Fibroblast of skin of abdomen (primary cell): Measurements from ENCODE around the gene ABCC5. TPM values are rescaled to one million over a fixed set of nuclear protein-coding genes. Genes with fewer than 3 reads are reported as not detected.
"Not testable (repeated sequence)": the region's sequence is repeated elsewhere in the genome, so short reads cannot be mapped to it uniquely, and the experiment has no call there.

Source experiments
- DNase-seq: peaks from one replicate; pipeline ENCODE4 v3.0.0-alpha.2; 2013
- polyA plus RNA-seq, 2 experiments: library from polyadenylated mRNA; unstranded; fragments of 120-200 nt; gene quantifications; one replicate each; pipeline ENCODE4 v1.2.1, GENCODE V29; 2013; ENCODE audit not compliant: insufficient read length in 2 of 2

ABCC5 gene
- 17.2 TPM for polyA plus RNA-seq (2013, experiment 1 of 2; ENCODE audit: insufficient read length)
- 16.0 TPM for polyA plus RNA-seq (2013, experiment 2 of 2; ENCODE audit: insufficient read length)

- DNase-seq, result peak; percentile 95
Measured at GRCh38 chr3:184017672-184018423, at the start of gene ABCC5. Gene ABCC5, minus strand, starts transcription at chr3:184017884. Its CDS starts 3,492 bp downstream, at chr3:184014392.

GRCh38 chr3:184066211-184066610, 48.5 kb upstream of the ABCC5 start:
- no peak for DNase-seq

- DNase-seq, result no peak
Measured at GRCh38 chr3:184062637-184063036, 45.0 kb upstream of the ABCC5 start.

- DNase-seq, result no peak
Measured at GRCh38 chr3:184059424-184059823, 41.7 kb upstream of the ABCC5 start.

- peak; percentile 46 for DNase-seq
Measured at GRCh38 chr3:184058029-184058428, 40.3 kb upstream of the ABCC5 start.

- DNase-seq, result no peak
Measured at GRCh38 chr3:184052767-184053166, 35.1 kb upstream of the ABCC5 start, which contains the start of gene HTR3C. Gene HTR3C, plus strand, starts transcription at chr3:184053047. Its CDS starts 34 bp downstream, at chr3:184053081.

GRCh38 chr3:184050217-184050847, 32.6 kb upstream of the ABCC5 start:
- DNase-seq, result no peak

GRCh38 chr3:184045995-184046394, 28.3 kb upstream of the ABCC5 start:
- no peak for DNase-seq

- DNase-seq, result no peak
Measured at GRCh38 chr3:184042617-184043016, 24.9 kb upstream of the ABCC5 start.

- DNase-seq, result no peak
Measured at GRCh38 chr3:184040010-184040409, 22.3 kb upstream of the ABCC5 start.

- no peak for DNase-seq
Measured at GRCh38 chr3:184039414-184039813, 21.7 kb upstream of the ABCC5 start.

GRCh38 chr3:184038307-184038706, 20.6 kb upstream of the ABCC5 start:
- not testable (repeated sequence) for DNase-seq

- DNase-seq, result no peak
Measured at GRCh38 chr3:184037816-184038215, 20.1 kb upstream of the ABCC5 start.

GRCh38 chr3:184031187-184031792, 13.6 kb upstream of the ABCC5 start, which contains the start of gene HTR3D:
Gene HTR3D, plus strand, starts transcription at chr3:184031742. Its CDS starts 0 bp downstream, at chr3:184031742.
- no peak for DNase-seq

- no peak for DNase-seq
Measured at GRCh38 chr3:184030536-184030935, 12.9 kb upstream of the ABCC5 start.

GRCh38 chr3:184029443-184029842, 11.8 kb upstream of the ABCC5 start:
- no peak for DNase-seq

- not testable (repeated sequence) for DNase-seq
Measured at GRCh38 chr3:184028275-184028890, 10.7 kb upstream of the ABCC5 start.

- DNase-seq, result not testable (repeated sequence)
Measured at GRCh38 chr3:184025256-184025655, 7.6 kb upstream of the ABCC5 start.

- peak; percentile 31 for DNase-seq
Measured at GRCh38 chr3:184022323-184022722, 4.6 kb upstream of the ABCC5 start.

GRCh38 chr3:184018424-184018973, 815 bp upstream of the ABCC5 start:
- no peak for DNase-seq

GRCh38 chr3:184016811-184017671, 643 bp downstream of the ABCC5 start:
- peak; percentile 50 for DNase-seq
